Activated CD4-positive, CD25-positive, alpha-beta regulatory T cell treated with anti-CD3 and anti-CD28 coated beads, Interleukin-2, amount 50 U/mL, for 72 hours (primary cell): ENCODE results near the gene TSPO2.

Experiments
- DNase-seq: peaks from one replicate; pipeline ENCODE4 v3.0.0; 2021

TSPO2 gene

GRCh38 chr6:41027799-41028560 lies 14.3 kb upstream of the TSPO2 start:
- peak; percentile 91 for DNase-seq

GRCh38 chr6:41028561-41029412 lies 13.5 kb upstream of the TSPO2 start:
- DNase-seq, result no peak

GRCh38 chr6:41032830-41033229 lies 9.4 kb upstream of the TSPO2 start:
- DNase-seq, result no peak

- DNase-seq, result no peak
These were observed 8.5 kb upstream of the TSPO2 start for GRCh38 chr6:41033776-41034175.

GRCh38 chr6:41036186-41036585 lies 6.1 kb upstream of the TSPO2 start:
- DNase-seq, result no peak

- no peak for DNase-seq
These were observed 5.7 kb upstream of the TSPO2 start for GRCh38 chr6:41036601-41037000.

- DNase-seq, result no peak
These were observed 5.0 kb upstream of the TSPO2 start for GRCh38 chr6:41037107-41037900.

GRCh38 chr6:41038205-41038604 lies 4.1 kb upstream of the TSPO2 start:
- DNase-seq, result no peak

- no peak for DNase-seq
These were observed 2.9 kb upstream of the TSPO2 start, which contains the start of gene UNC5CL for GRCh38 chr6:41039060-41039998. Gene UNC5CL (minus strand): TSS chr6:41039221. CDS start chr6:41035074, 4,147 bp downstream.

GRCh38 chr6:41040101-41040939 lies 1.9 kb upstream of the TSPO2 start:
- DNase-seq, result no peak

- DNase-seq, result no peak
These were observed 1.2 kb upstream of the TSPO2 start for GRCh38 chr6:41040940-41041536.

- DNase-seq, result no peak
These were observed 884 bp downstream of the TSPO2 start for GRCh38 chr6:41043151-41043550.

GRCh38 chr6:41045664-41046063 lies 3.4 kb downstream of the TSPO2 start:
- no peak for DNase-seq

- DNase-seq, result no peak
These were observed 3.8 kb downstream of the TSPO2 start for GRCh38 chr6:41046084-41046483.

- DNase-seq, result no peak
These were observed 5.0 kb downstream of the TSPO2 start for GRCh38 chr6:41047306-41047705.

- DNase-seq, result no peak
These were observed 5.8 kb downstream of the TSPO2 start for GRCh38 chr6:41047745-41048732.

- DNase-seq, result no peak
These were observed 7.3 kb downstream of the TSPO2 start for GRCh38 chr6:41049521-41049920.

GRCh38 chr6:41049955-41050354 lies 7.7 kb downstream of the TSPO2 start:
- no peak for DNase-seq

- DNase-seq, result no peak
These were observed 8.3 kb downstream of the TSPO2 start for GRCh38 chr6:41050536-41050935.
